T-helper 1 cell (primary cell): ENCODE data around the gene ETV2.
"Not testable (repeated sequence)": the region's sequence is repeated elsewhere in the genome, so short reads cannot be mapped to it uniquely, and the experiment has no call there.

Experiments used
- DNase-seq, 5 donors: peaks; one replicate each; pipeline ENCODE4 v3.0.0-alpha.2; 2012 to 2020
- total RNA-seq, 4 donors: gene quantifications; one replicate each; lab custom pipeline; 2026; lab: John Stamatoyannopoulos, UW

The ETV2 gene, protein sequence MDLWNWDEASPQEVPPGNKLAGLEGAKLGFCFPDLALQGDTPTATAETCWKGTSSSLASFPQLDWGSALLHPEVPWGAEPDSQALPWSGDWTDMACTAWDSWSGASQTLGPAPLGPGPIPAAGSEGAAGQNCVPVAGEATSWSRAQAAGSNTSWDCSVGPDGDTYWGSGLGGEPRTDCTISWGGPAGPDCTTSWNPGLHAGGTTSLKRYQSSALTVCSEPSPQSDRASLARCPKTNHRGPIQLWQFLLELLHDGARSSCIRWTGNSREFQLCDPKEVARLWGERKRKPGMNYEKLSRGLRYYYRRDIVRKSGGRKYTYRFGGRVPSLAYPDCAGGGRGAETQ
- total RNA-seq: 0.46 to 1.1 (median 0.51) reads per million in 4 donors

GRCh38 chr19:35641515-35642151, at the start of gene ETV2:
ETV2 (plus strand) TSS chr19:35641745; CDS start chr19:35642461, 716 bp downstream.
- DNase-seq: peak in 2 of 5 donors; percentile 32 to 48

- peak in 1 of 5 donors; percentile 24 for DNase-seq
These were observed 49.3 kb upstream of the ETV2 start for GRCh38 chr19:35592226-35592625.

- DNase-seq: not testable (repeated sequence)
These were observed 46.5 kb upstream of the ETV2 start for GRCh38 chr19:35595026-35595425.

GRCh38 chr19:35595928-35596327, 45.6 kb upstream of the ETV2 start:
- no peak for DNase-seq

- peak in 1 of 5 donors; percentile 41 for DNase-seq
These were observed 45.1 kb upstream of the ETV2 start for GRCh38 chr19:35596366-35596999.

DNA sequence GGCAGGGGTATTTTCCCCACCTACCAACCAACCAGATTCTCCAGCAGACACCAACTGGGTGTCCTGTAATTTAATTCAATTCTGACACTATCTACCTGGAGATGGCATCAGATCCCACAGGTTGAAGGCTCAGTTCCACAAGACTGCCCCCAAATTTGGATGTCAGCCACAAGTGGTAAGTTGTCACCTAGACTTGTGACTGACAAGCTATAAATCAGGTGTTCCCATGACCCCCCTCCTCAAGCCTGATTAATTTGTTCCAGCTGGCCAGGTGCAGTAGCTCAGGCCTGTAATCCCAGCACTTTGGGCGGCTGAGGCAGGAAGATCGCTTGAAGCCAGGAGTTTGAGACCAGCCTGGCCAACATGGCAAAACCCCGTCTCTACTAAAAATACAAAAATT, 39.6 kb upstream of the ETV2 start:
- no peak for DNase-seq

GRCh38 chr19:35604436-35604835, 37.1 kb upstream of the ETV2 start:
- not testable (repeated sequence) for DNase-seq

GRCh38 chr19:35607170-35607569, 34.4 kb upstream of the ETV2 start:
- DNase-seq: not testable (repeated sequence)

GRCh38 chr19:35607661-35608060, 33.9 kb upstream of the ETV2 start:
- DNase-seq: no peak

- DNase-seq: peak in 1 of 5 donors; percentile 23
These were observed 33.3 kb upstream of the ETV2 start for GRCh38 chr19:35608251-35608650.

DNA sequence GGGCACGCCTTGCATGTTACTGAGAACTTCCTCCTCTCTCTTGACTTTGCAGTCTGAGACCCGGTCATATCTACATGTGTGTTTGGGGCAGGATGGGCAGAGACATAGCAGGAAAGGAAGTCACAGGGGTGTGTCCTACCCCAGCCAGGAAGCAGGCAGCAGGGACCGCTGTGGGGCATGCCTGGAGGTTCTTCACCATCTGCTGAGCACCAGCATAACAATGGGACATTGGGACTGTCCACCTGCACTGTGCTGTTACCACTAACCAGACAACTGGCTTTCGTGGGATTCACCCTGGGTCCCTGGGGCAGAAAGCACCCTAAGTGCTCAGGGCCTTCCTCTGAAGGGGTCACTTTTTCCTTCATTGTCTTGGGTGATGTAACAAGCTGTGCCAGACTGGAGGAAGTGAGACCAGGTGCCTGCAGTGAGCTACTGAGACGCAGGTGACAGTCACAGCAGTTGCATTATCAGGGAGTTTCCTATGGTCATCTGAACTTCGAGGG, 31.6 kb upstream of the ETV2 start:
- peak in 1 of 5 donors; percentile 87 for DNase-seq

DNA sequence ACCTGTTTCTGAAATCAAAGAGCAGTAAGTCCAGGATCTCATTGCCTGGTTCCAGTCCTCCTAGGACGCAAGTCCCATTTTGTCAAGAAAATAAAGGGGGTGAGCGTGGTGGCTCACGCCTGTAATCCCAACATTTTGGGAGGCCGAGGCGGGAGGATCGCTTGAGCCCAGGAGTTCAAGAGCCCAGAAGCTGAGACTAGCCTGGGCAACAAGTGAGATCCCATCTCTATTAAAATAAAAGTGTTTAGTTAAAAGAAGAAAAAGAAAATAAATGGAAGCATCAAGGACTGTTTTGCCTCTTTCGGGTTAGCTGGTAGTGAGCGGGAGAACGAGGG, 29.4 kb upstream of the ETV2 start:
- no peak for DNase-seq

GRCh38 chr19:35612559-35613321, 28.8 kb upstream of the ETV2 start, which contains the start of gene HAUS5:
HAUS5 (plus strand) TSS chr19:35612735; CDS start chr19:35612795, 60 bp downstream.
- DNase-seq: peak; percentile 87 to 97 (median 91)

GRCh38 chr19:35613574-35613973, 28.0 kb upstream of the ETV2 start:
- no peak for DNase-seq

DNA sequence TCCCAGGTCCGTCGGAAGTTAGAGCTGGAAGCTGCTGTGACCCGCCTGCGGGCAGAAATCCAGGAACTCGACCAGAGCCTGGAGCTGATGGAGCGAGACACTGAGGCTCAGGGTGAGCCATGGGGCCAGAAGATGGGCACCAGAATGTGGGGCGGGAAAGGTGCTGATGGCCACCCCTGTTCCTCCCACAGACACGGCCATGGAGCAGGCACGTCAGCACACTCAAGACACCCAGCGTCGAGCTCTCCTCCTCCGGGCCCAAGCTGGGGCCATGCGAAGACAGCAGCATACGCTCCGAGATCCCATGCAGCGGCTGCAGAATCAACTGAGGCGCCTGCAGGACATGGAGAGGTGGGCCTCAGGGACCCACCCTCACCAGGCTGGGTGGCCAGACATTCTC, 26.5 kb upstream of the ETV2 start:
- no peak for DNase-seq

- DNase-seq: no peak
These were observed 22.7 kb upstream of the ETV2 start for GRCh38 chr19:35618857-35619256.

DNA sequence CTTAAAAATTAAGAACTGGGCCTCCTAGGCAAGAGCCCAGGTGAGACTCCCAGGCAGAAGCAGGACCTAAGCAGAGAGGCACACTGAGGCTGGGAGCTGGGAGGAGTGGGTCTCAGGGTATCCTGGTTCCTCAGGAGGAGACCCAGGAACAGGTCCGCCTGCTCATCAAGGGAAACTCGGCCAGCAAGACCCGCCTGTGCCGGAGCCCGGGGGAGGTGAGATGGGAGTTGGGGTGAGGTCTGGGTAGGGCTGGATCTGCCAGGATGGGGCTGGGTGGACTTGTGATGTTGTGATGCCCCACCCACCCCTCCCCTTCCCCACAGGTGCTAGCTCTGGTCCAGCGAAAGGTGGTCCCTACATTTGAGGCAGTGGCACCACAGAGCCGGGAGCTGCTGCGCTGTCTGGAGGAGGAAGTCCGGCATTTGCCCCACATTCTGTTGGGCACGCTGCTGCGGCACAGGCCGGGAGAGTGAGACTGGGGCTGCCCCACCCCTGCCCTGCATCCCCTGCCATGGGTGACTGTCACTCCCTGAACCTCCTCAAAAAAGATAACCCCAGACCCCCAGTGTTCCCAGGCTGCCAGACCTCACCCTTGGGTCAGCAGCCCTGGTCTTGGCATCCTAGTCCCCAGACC, 22.1 kb upstream of the ETV2 start:
- no peak for DNase-seq

DNA sequence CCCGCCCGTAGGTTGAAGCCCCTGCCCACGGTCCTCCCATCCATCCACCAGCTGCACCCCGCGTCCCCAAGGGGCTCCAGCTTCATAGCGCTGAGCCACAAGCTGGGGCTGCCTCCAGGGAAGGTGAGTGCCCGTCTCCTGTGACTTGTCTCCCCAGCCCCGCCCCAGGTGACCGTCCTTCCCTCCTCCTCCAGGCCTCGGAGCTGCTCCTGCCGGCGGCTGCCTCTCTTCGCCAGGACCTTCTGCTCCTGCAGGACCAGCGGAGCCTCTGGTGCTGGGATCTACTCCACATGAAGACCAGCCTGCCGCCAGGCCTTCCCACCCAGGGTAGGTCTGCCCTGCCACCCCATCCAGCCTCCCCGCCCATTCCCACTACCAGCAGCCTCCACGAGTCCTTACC, 21.5 kb upstream of the ETV2 start:
- no peak for DNase-seq

DNA sequence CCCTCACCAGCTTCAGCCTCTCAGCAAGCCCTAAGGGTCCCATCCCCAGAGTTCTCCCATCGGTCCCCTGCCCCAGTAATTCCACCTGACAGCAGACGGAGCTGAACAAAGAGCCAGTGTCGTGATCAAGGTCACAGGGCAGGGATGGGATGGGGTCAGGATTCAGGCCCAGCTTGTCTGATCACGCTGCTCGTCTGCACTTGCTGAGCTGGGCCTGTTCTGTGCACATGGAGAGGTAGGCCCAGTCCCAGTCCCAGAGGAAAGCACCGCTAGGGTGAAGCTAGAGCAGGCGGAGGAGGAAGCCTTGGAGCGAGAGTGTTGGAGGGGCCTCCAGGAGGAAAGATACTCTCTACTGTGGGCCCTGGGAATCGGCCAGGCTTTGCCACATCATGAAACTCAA, 19.8 kb upstream of the ETV2 start:
- no peak for DNase-seq

DNA sequence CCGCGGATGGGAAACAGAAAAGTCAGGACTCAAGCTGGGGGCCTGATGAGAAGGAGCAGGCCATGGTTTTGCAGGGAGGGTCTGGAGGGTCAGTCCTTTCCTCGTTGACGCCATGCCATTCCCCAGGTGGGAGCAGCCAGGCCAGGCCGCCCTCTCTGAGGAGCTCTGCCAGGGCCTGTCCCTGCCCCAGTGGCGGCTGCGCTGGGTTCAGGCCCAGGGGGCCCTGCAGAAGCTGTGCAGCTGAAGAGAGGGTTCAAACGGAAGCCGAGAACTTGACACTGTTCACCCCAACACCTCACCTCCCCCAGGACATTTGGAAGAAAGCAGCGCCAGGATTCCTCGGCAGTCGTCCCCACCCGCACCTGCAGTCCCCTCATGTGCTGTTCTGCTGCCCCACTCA, 18.8 kb upstream of the ETV2 start:
- no peak for DNase-seq

DNA sequence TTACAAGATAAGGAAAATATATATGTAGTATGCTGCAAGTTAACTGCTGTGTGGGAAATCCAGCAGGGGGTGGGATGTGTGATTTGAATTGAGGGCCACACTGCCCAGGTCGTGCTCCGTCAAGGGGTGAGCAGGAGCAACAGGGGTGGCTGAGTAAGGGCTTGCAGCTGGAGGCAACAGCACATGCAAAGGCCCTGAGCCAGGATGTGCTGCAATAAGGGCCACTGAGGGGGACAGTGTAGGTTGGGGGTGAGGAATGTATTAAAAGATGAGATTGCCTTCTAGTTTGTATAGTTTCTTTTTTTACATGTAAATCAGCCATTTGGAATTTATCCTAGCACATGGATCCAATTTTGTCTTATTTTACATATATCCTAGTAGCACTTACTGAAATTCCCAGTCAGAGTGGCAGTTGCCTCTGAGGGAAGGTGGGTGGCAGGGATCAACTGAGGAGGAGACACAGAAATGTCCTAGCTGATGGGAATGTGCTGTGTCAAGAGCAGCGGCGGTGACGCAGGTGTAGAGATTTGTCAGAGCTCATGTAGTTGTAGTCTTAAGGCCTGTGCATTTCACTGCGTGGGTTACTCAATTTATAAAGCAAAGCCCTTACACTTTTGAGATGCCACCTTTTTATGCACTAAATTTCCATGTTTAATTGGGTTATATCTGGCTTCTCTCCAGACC, 18.1 kb upstream of the ETV2 start:
- DNase-seq: no peak

DNA sequence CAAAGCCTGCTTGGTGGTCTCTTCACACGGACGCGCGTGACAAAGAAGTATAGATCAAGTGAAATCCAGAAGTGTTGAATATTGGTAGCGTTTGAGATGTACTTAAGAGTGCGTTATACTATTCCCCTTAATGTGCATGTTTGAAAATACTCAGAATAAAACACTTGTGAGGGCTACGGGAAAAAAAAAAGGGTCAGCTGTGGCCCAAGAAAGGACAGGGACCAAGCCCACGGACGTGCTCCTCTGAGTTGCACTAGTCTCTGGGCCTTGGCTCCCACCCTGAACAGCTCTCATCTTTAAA, 13.3 kb upstream of the ETV2 start:
- DNase-seq: no peak
